Gastrocnemius medialis (tissue), 4 donors: ENCODE results near the gene ZNF683.

Experiments used
- POLR2A ChIP-seq, 2 donors: fragments of 450-650 bp; IDR thresholded peaks; one replicate each; pipeline ENCODE4 v1.6.1; 2017; ENCODE audit warnings: antibody characterized with exemption in 2 of 2, mild to moderate bottlenecking in 2 of 2, moderate library complexity in 2 of 2
- TF ChIP-seq, protein P1 (sequence below), 5 experiments: fragments of 450-650 bp in 3 of 5; fragments of 200-600 bp in 2 of 5; sonication (generic) in 2 of 5; IDR thresholded peaks in 4 of 5; conservative IDR thresholded peaks in 1 of 5; 1 replicate in 4 of 5; 2 replicates in 1 of 5; pipeline ENCODE4 v1.5.1; 2016 to 2019; ENCODE audit warnings: antibody characterized with exemption in 5 of 5, mild to moderate bottlenecking in 3 of 5, moderate library complexity in 3 of 5

DNA sequence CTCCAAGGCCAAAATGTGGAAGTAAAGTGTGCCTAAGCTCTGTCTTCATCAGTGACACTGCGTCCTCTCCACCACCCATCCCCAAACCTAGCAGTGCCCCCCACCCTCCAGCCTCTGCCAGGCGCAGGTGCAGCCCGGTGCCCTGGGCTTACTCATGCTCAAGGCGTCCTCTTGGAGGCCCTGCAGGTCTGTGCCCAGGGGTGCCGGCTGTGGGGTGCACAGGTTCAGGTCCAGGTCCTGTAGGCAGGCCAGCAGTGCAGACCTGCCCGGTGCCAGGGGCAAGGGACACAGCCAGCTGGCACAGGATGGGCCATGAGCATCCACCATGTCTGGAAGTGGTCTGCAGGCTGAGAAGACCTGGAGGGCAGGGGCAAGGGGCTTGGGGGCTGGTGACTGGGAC, 5.1 kb downstream of the ZNF683 start:
- TF ChIP-seq, protein P1, sequence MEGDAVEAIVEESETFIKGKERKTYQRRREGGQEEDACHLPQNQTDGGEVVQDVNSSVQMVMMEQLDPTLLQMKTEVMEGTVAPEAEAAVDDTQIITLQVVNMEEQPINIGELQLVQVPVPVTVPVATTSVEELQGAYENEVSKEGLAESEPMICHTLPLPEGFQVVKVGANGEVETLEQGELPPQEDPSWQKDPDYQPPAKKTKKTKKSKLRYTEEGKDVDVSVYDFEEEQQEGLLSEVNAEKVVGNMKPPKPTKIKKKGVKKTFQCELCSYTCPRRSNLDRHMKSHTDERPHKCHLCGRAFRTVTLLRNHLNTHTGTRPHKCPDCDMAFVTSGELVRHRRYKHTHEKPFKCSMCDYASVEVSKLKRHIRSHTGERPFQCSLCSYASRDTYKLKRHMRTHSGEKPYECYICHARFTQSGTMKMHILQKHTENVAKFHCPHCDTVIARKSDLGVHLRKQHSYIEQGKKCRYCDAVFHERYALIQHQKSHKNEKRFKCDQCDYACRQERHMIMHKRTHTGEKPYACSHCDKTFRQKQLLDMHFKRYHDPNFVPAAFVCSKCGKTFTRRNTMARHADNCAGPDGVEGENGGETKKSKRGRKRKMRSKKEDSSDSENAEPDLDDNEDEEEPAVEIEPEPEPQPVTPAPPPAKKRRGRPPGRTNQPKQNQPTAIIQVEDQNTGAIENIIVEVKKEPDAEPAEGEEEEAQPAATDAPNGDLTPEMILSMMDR (IDR thresholded peaks at IDR 0.05 in 4 of 5, conservative IDR thresholded peaks at IDR 0.05 in 1 of 5) = no peak
- TF ChIP-seq POLR2A (IDR thresholded peaks at IDR 0.05) = no peak
